HG03060 (cell line): ENCODE measurements around the gene LRAT.

Experiments
- ATAC-seq: cut with Tn5 transposase; IDR thresholded peaks from one replicate; pipeline ENCODE4 v1.9.1; 2021; ENCODE audit warnings: low read depth, moderate number of reproducible peaks; ENCODE audit not compliant: unreplicated experiment

The LRAT gene

DNA sequence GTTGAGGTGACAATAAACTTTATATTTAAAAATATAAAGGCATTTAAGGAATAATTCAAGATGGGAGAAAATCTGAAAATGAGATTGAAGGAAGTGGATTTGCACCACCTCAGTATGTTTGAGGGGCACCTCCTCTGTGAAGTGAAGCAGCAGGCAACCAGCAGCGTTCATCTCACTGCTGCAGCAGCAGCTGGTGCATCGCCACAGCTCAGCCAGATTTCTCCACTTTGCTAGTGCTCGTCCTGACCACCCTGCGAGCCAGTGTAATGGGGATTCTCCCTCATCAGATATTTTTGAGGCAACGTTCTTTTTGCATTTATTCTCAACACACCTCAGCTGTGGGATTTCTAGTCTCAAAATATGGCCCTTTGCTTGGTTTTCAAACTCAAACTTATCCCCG, 13.9 kb downstream of the LRAT start:
- ATAC-seq = no peak

DNA sequence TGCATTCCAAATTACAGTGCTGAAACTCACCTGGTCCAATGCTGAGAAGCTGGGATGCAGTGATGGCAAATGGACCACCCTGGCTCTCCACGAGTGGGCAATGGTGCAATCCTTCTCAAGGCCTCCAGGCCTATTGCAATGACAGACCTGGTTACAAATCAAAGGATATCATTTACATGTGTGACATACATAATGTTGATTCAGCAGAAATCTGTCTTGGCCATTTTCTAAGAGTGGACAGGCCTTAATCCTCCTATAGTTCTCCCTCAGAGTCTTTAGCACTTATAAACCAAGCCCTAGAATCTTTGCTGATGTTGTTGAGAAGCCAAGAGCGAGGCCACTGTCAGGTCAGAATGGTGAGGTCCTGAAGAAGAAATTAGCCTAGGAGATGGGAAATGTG, 17.1 kb downstream of the LRAT start:
- ATAC-seq = no peak

DNA sequence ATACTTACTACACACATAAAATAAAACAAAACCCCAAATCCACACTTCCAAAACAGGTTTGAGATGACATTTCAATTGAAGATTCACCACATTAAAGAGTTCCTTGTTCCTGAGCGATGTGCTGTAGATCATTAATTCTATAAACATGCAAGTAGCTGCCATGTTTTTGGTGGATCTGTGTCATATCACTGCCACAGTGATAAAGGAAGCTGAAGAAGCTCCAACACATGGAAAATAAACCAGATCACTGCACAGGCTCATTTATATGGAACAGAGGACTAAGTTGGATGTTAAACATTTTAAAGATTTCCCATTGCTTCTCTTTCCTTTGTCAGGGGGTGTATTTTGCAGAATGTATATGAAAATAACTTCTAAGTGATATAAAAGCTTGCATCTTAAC, 34.5 kb downstream of the LRAT start:
- ATAC-seq = no peak

DNA sequence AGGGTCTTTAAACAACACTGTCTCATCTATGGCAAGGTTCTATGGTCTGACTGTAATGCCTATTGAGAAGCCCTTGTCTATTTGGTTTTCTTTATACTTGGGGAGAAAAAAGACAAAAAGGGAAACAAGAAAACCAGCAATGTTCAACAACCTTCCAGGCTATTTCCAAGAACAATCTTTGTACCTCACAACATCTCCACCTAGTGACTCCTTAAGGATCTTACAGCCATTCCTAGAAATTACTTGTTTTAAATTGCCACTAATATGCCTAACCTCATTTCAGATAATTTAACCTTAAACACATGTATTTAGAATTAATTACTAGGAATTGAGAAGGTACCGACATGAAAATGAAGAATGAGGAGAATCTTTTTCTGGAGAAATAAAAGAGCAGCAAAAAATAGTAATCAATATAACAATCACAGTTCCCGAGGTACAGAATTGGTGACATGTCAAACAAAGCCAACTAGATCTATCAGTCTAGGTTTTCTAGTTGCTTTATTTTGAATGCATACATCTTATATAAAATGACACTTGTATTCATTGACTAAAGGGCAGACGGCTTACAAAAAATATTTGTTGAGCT, 35.7 kb downstream of the LRAT start:
- ATAC-seq = no peak

DNA sequence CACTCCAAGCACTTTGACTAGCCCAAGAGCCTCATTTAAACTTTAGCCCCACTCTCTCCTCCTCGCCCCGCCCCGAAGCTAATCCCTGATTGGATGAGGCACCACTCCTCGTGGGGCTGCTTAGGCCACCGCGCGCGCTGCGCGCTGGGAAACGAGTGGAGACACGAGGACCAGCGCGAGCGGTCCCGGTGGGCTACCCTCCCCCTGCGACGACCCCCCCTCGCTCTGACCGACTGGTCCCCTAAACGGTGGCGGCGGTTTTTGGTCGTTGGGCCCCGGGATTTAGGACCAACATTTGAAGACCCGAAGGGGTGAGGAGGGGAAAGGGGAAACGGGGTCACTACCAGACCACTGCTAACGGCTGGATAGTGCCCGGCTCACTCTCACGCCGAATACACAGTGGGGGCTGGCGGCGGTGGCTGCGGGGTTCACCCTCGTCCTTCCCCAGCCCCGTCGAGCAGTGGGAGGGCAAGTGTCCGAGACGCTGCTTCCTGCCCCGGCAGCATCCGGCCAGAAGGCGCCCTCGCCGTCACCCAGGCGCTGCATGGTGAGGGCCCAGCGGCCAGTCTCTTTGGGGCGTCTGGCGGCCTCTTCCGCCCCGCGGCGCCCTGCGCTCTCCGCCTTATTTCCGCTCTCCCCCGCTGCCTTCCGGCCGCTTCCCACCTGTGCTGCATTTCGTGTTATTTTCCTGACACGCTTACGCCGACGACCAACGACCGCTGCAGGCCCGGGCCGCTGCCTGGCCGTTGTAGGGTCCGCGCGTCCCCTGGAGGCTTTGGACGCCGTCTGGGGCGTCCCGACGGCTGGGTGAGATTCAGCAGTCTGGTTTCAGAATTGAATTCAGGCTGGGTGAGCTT, 37.6 kb downstream of the LRAT start, which contains the start of gene RBM46:
Gene RBM46, plus strand, starts transcription at position 147 of the 857 bp plus-strand sequence. CDS start 15,481 bp downstream, outside the sequence.
- no peak for ATAC-seq

DNA sequence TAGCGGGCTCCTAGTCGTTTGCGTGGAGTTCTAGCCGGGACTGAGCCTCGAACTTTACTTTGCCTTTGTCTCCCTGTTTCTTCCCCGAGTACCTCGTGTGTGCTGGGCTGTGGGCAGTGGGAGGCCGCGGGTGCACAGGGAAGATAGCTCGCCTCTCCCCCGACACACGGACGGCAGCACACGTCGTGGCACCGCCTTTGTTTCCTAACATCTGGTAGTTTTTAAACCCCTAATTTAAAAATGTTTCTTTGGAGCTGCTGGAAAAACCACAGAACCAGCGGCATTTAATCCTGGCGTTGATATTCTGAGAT, 38.1 kb downstream of the LRAT start:
- ATAC-seq = no peak
